Adrenal gland (tissue), 12 donors: ENCODE data around the gene DIS3. TPM values are rescaled to one million over a fixed set of nuclear protein-coding genes. Genes with fewer than 3 reads are reported as not detected.

ENCODE experiments used
- DNase-seq, 7 donors: peaks; one replicate each; pipeline ENCODE4 v3.0.0-alpha.2; 2019 to 2020
- H3K27ac ChIP-seq, 5 donors: fragments of 200-600 bp; sonication (generic) in 4 of 5; 1 replicate in 3 of 5; 2 replicates in 2 of 5; pipeline versions ENCODE4 v1.5.1 to v1.8.0; 2016 to 2020; ENCODE audit warnings: mild to moderate bottlenecking in 1 of 5
- H3K27me3 ChIP-seq: fragments of 200-600 bp; 2 replicates; pipeline ENCODE4 v1.8.0; 2021
- H3K36me3 ChIP-seq, 2 donors: fragments of 200-600 bp; replicated peaks in 1 of 2; 1 replicate in 1 of 2; 2 replicates in 1 of 2; pipeline versions ENCODE4 v1.5.1 to v1.8.0; 2018 to 2022
- H3K4me1 ChIP-seq, 2 donors: fragments of 200-600 bp; replicated peaks in 1 of 2; 1 replicate in 1 of 2; 2 replicates in 1 of 2; pipeline versions ENCODE4 v1.5.1 to v1.8.0; 2018 to 2021
- H3K4me3 ChIP-seq, 4 donors: fragments of 200-600 bp; sonication (generic) in 3 of 4; one replicate each; pipeline ENCODE4 v1.5.1; 2016 to 2018
- H3K9me3 ChIP-seq, 3 donors: fragments of 200-600 bp; sonication (generic) in 1 of 3; replicated peaks in 1 of 3; 1 replicate in 2 of 3; 2 replicates in 1 of 3; pipeline versions ENCODE4 v1.5.1 to v1.8.0; 2016 to 2021
- POLR2A ChIP-seq, 2 donors: fragments of 450-650 bp; IDR thresholded peaks; one replicate each; pipeline ENCODE4 v1.6.1; 2017; ENCODE audit warnings: antibody characterized with exemption in 2 of 2, mild to moderate bottlenecking in 2 of 2, moderate library complexity in 1 of 2
- WGBS, 4 donors: extraction: QIAGEN DNeasy Blood & Tissue Kit in 2 of 4; methylation state at CpG; one replicate each; pipeline versions ENCODE4 v1.1.5 to v1.1.7; 2013 to 2017; 5-methylcytosine and 5-hydroxymethylcytosine counted together
- intact Hi-C, 2 donors: fragments of 100-400 bp; cut with DNase I; formaldehyde crosslinking; loops; one replicate each; pipeline versions ENCODE4 v1.14.1 to v1.15.0; 2022 to 2023
- polyA plus RNA-seq, 3 donors: library from polyadenylated mRNA; stranded (reverse); fragments of 200-250 nt in 2 of 3; fragments of 350-450 nt in 1 of 3; fragmentation: Illumina TruSeq in 1 of 3; extraction: RNeasy Lipid Tissue Mini Kit (QIAGEN cat#74804) in 1 of 3; gene quantifications; one replicate each; pipeline ENCODE4 v1.2.3, GENCODE V29; 2013 to 2014
- total RNA-seq, 9 donors: library from RNA; depleted of rRNA in 4 of 9; stranded (reverse); fragments of >200 nt in 4 of 9; fragments of 120-200 nt in 1 of 9; fragmentation: NEBNext Ultra II Directional in 1 of 9; extraction: Animal tissue kit (Norgen Biotek cat#: 25700) in 1 of 9; gene quantifications; one replicate each; pipeline versions ENCODE4 v1.1.0 to v1.2.4, GENCODE V29; 2013 to 2023
- TF ChIP-seq, protein P1 (sequence below), 6 experiments: fragments of 450-650 bp in 4 of 6; fragments of 200-600 bp in 2 of 6; sonication (generic) in 1 of 6; IDR thresholded peaks; 1 replicate in 5 of 6; 2 replicates in 1 of 6; pipeline versions ENCODE4 v1.5.1 to v1.8.0; 2016 to 2021; ENCODE audit warnings: antibody characterized with exemption in 6 of 6, mild to moderate bottlenecking in 2 of 6, moderate library complexity in 1 of 6
- donor health status: healthy with polysubstance abuse.
- donor health status: Bipolar disorder and iron deficiency.
- donor health status: DM: yes; HTN: yes; CAD: no.
- donor health status: DM: no; HTN: no; CAD: no.
- donor health status: DM: no; HTN: no; CAD: no.
- donor health status: DM: yes; HTN: yes; CAD: no.

DIS3 gene
- total and polyA plus RNA-seq, 12 donors, result 7.6 to 30.7 (median 21.5) TPM

DNA sequence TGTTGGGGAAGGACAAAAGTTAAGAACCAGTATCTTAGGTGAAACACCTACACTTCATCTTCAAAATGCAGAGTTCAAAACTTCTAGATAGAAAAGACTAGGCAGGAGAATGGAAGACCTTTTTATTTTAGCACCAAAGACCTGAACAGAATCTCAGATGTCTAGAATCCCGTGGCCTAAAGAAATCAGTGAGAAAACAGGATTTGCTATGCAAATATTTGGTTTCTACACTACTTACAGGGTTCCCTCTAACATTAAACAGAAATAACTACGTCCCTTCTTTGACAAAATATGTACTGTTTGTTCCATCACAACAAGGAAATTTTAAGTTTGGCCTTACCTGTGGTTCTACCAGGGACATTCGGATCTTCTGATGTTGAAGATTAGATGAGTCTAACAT, 21.5 kb downstream of the DIS3 start:
- Histone ChIP-seq H3K27ac (no peak overlapping the region), H3K4me3 (no peak overlapping the region), H3K4me1 (no peaks in the 10 kb centered on the region), H3K9me3 (no peaks in the 10 kb centered on the region), H3K27me3 (no peaks in the 10 kb centered on the region), H3K36me3 (peaks cover 0 to 93% of the 10 kb centered on the region in 2 donors)
- no peak for DNase-seq
- intact Hi-C loops, result no loop called here
- 91 to 97% (median 97%) methylated on average over 3 of the region's 3 CpGs for WGBS, 4 donors
- no peak for TF ChIP-seq POLR2A (IDR thresholded peaks at IDR 0.05)
- TF ChIP-seq, protein P1, sequence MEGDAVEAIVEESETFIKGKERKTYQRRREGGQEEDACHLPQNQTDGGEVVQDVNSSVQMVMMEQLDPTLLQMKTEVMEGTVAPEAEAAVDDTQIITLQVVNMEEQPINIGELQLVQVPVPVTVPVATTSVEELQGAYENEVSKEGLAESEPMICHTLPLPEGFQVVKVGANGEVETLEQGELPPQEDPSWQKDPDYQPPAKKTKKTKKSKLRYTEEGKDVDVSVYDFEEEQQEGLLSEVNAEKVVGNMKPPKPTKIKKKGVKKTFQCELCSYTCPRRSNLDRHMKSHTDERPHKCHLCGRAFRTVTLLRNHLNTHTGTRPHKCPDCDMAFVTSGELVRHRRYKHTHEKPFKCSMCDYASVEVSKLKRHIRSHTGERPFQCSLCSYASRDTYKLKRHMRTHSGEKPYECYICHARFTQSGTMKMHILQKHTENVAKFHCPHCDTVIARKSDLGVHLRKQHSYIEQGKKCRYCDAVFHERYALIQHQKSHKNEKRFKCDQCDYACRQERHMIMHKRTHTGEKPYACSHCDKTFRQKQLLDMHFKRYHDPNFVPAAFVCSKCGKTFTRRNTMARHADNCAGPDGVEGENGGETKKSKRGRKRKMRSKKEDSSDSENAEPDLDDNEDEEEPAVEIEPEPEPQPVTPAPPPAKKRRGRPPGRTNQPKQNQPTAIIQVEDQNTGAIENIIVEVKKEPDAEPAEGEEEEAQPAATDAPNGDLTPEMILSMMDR (IDR thresholded peaks at IDR 0.05), result no peak

DNA sequence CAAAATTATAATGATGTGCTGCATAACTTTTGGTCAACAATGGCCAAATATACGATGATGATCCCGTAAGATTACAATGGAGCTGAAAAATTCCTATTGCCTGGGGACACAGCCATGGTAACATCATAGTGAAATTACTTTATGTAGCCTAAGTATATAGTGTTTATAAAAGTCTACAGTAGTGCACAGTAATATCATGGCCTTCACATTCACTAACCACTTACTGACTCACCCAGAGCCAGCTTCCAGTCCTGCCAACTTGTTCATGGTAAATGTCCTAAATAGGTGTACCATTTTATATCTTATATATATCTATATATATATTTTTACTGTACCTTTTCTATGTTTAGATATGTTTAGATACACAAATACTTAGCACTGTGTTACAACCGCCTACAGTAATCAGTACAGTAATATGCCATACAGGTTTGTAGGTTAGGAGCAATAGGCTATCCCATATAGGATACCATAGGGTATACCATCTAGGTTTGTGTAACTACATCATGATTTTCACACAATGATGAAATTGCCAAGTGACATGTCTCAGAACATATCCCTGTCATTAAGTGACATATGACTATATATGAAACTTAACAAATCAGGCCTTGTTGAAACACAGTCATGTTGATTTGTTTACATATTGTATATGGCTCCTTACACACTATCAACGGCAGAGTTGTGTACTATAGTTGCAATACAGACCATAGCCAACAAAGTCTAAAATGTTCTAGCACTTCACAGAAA, 23.7 kb downstream of the DIS3 start:
- Histone ChIP-seq H3K9me3 (no peaks in the 10 kb centered on the region), H3K27me3 (no peaks in the 10 kb centered on the region), H3K27ac (no peak overlapping the region), H3K36me3 (peaks cover 0 to 88% of the 10 kb centered on the region in 2 donors), H3K4me1 (no peaks in the 10 kb centered on the region), H3K4me3 (no peak overlapping the region)
- WGBS, 4 donors, result 73 to 75% (median 74%) methylated on average over 4 of the region's 4 CpGs
- no peak for DNase-seq
- intact Hi-C loops, result no loop called here
- TF ChIP-seq, protein P1 (IDR thresholded peaks at IDR 0.05), result no peak
- TF ChIP-seq POLR2A (IDR thresholded peaks at IDR 0.05), result no peak

DNA sequence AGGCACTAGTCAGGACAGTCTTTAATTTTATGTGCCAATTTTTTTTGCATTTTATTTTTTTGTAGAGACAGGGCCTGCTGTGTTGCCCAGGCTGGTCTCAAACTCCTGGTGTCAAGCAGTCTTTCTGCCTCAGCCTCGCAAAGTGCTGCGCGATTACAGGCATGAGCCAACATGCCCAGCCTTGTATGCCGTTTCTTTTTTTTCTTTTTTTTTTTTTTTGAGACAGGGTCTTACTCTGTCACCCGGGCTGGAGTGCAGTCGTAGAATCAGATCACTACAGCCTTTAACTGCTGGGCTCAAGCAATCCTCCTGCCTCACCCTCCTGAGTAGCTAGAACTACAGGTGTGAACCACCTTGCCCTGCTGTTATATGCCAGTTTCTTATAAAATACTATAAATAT, 27.6 kb downstream of the DIS3 start:
- Histone ChIP-seq H3K36me3 (peaks cover 0 to 50% of the 10 kb centered on the region in 2 donors), H3K27ac (no peak overlapping the region), H3K4me1 (no peaks in the 10 kb centered on the region), H3K4me3 (no peak overlapping the region), H3K9me3 (no peaks in the 10 kb centered on the region), H3K27me3 (no peaks in the 10 kb centered on the region)
- TF ChIP-seq, protein P1 (IDR thresholded peaks at IDR 0.05), result no peak
- no peak for TF ChIP-seq POLR2A (IDR thresholded peaks at IDR 0.05)
- DNase-seq, result no peak
- WGBS, 4 donors, result 89 to 98% (median 90%) methylated on average over 6 of the region's 6 CpGs
- intact Hi-C loops, result no loop called here

DNA sequence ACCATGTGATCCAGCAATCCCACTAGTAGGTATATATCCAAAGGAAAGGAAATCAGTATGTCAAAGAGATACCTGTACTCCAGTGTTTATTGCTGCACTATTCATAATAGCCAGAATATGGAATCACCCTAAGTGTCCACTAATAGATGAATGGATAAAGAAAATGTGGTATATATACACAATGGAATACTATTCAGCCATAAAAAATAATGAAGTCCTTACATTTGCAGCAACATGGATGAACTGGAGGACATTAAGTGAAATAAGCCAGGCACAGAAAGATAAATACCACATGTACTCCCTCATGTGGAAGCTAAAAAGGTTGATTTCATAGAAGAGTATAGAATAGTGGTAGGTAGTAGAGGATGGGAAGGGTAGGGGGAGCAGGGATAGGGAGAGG, 30.5 kb downstream of the DIS3 start:
- Histone ChIP-seq H3K4me1 (no peaks in the 10 kb centered on the region), H3K9me3 (no peaks in the 10 kb centered on the region), H3K27ac (no peak overlapping the region), H3K36me3 (peaks cover 0 to 44% of the 10 kb centered on the region in 2 donors), H3K4me3 (no peak overlapping the region), H3K27me3 (no peaks in the 10 kb centered on the region)
- intact Hi-C loops, result no loop called here
- no peak for DNase-seq
- no peak for TF ChIP-seq POLR2A (IDR thresholded peaks at IDR 0.05)
- TF ChIP-seq, protein P1 (IDR thresholded peaks at IDR 0.05), result no peak
